HT-29 (cell line): ENCODE results near the gene KRTAP4-11. TPM values are rescaled to one million over a fixed set of nuclear protein-coding genes. Genes with fewer than 3 reads are reported as not detected.
"Not testable (repeated sequence)": the region's sequence is repeated elsewhere in the genome, so short reads cannot be mapped to it uniquely, and the experiment has no call there.

Experiments used
- DNase-seq: peaks from one replicate; pipeline ENCODE4 v3.0.0-alpha.2; 2015; ENCODE audit warnings: low spot score
- total RNA-seq: library from RNA; depleted of rRNA; stranded (reverse); fragments of >200 nt; shearing (Covaris generic); gene quantifications from 2 replicates; pipeline ENCODE4 v1.2.3, GENCODE V29; 2014; rRNA removed

The KRTAP4-11 gene
- total RNA-seq, 1 experiment from 2014 or later, result not detected

DNA sequence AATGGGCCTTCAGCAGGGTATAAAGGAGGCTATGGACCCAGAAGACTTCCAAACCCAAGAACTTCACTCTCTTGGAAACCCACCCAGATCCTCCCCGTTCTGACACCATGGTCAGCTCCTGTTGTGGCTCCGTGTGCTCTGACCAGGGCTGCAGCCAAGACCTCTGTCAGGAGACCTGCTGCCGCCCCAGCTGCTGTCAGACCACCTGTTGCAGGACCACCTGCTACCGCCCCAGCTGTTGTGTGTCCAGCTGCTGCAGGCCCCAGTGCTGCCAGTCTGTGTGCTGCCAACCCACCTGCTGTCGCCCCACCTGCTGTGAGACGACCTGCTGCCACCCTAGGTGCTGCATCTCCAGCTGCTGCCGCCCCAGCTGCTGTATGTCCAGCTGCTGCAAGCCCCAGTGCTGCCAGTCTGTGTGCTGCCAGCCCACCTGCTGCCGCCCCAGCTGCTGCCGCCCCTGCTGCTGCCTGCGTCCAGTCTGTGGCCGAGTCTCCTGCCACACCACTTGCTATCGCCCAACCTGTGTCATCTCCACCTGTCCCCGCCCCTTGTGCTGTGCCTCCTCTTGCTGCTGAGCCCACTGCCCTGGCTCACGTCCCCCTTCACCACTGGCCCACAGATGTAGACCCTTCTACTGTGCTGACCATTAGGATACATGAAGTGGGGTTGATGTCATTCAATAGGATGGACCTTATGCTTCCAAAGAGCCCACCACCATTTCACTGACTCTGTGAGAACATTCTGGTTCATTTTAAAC lies 33.9 kb downstream of the KRTAP4-11 start, which contains the start of gene KRTAP4-7:
Gene KRTAP4-7, plus strand, starts transcription at position 51 of the 757 bp plus-strand sequence. Its CDS starts 57 bp downstream, at position 108.
- not testable (repeated sequence) for DNase-seq

DNA sequence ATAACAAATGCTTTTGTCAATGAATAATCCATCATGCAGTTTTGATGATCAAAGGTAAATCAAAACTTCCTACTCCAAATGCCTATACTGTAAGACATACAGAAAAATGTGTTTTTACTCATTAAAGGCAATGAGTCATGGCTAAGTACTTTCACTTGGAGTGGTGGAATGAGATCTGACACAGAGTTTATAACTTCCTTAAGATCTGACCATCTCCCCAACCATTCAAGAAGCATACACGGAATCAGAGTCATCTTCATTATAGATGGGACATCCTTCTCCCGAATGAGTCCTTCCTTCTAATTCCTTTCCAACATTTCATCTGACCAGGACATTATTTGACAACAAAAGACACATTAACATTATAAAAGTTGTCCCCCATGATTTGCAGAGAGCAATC lies 34.7 kb downstream of the KRTAP4-11 start:
- DNase-seq, result peak; percentile 15

DNA sequence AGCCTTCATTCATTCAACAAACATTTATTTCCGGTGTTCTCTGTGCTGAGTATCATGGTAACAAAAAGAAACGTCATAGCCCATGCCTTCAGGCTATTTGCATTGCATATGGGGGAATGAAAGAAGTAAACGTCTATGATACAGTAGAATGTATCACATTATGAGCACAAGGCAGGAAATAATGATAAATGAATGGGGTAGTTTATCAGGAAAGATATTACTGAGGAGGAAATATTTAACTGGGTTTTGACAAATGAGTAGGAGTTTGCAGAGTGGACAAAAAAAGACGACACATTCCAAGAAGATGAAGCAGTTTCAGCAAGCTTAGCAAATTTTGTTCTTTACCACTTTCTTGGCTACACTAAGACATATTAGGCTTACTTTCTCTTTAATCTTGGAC lies 35.5 kb downstream of the KRTAP4-11 start:
- DNase-seq, result no peak

DNA sequence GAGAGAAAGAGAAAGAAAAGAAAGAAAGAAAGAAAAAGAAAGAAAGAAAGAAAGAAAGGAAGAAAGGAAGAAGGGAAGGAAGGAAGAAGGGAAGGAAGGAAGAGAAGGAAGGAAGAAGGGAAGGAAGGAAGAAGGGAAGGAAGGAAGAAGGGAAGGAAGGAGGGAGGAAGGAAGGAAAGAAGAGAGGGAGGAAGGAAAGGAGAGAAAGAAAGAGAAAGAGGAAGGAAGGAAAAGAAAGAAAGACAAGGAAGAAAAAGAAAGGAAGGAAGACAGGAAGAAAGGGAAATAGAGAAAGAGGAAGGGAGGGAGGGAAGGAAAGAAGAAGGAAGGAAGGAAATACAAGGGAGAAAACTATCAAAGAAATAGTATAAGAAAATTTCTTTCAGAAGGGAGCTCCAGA lies 41.4 kb downstream of the KRTAP4-11 start:
- DNase-seq, result no peak

DNA sequence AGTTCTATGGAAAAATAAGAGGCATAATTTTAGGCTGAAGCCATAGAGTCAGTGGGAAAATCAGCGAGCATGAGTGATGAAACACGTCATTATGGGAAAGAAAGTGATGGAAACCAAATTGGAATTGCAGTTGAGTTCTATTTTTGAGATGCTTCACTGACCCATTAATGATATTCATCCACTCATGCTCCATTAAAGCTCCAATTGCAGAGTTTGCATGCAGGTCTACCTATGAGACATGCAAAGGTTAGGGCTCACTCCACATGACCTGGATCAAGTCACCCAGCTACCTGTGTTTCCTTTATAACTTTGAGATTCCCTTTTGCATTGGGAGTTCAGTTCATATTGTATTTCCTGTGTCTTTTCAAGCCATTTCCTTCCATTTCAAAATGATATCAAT lies 44.5 kb downstream of the KRTAP4-11 start:
- DNase-seq, result no peak

DNA sequence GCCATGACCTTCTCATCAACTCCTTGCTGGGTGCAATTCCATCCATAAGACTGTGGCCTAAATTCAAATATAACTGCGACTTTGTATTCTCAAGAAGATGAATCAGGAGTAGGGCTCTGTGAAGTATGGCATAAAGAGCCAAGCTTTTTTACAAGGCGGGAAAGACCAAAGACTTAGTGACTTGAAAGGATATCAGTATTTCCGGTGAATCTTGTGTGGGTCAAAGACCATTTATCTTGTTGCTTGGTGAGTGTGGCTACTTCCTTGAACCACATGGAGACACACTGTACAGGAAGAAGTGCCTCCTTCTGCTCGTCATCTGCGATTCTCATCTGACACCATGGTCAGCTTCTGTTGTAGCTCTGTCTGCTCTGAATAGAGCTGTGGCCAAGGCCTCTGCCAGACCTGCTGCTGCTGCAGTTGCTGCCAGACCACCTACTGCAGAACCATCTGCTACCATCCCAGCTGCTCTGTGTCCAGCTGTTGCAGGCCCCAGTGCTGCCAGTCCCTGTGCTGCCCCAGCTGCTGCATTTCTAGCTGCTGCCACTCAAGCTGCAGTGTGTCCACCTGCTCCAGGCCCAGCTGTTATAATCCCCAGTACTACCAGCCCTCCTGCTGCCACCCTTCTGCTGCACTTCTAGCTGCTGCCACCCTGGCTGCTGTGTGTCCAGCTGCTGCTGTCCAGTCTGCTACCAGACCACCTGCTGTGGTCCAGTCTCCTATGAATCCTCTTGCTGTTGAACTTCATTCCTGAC lies 46.4 kb downstream of the KRTAP4-11 start:
- DNase-seq, result peak; percentile 16

DNA sequence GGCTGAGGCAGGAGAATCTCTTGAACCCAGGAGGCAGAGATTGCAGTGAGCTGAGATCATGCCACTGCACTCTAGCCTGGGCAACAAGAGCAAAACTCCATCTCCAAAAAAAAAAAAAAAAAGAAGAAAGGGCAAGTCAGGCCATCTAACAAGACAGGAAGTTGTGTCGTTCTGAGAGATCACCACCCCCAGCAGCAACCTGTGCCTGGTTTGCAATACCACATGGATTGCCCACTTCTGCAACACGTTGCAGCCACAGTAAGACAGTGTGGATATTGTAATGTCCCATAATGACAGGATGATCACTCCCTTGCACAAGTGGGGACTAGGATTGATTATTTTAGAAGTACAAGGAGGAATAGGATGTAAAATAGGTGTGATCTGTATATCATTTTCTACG lies 49.1 kb downstream of the KRTAP4-11 start:
- DNase-seq, result no peak

DNA sequence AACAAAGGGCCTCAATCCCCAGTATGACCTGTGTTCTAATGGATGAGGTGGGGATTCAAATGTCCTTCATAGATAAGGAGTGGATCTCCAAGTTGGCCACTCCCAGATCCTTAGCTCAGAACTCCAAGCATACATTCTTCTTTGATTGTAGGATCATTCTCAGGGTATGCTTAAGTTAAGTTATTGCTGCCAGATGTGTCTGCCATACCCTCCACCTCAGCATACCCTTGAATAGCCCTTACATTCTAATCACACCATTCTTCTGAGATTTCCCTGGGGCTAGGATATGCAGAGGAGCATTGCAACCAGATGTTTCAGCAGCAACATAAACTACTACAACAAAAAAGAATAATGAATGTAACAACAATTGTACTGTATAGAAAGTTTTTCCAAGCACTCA lies 50.9 kb downstream of the KRTAP4-11 start:
- no peak for DNase-seq

Other genes starting within 250 kb of the KRTAP4-11 start
- 189 and 203 TPM in 2 replicates for gene KRT20, start 233.1 kb downstream of the KRTAP4-11 start, total RNA-seq
- 3.3 and 4.1 TPM in 2 replicates for gene KRT23, start 180.7 kb downstream of the KRTAP4-11 start, total RNA-seq
- gene KRT39, start 151.4 kb downstream of the KRTAP4-11 start, total RNA-seq, result not detected in 2 replicates
- gene KRT40, start 134.0 kb downstream of the KRTAP4-11 start, total RNA-seq, result 2.4 and 2.7 TPM in 2 replicates
- not detected in 2 replicates for gene KRTAP3-3, start 124.2 kb downstream of the KRTAP4-11 start, total RNA-seq
- not detected in 2 replicates for gene KRTAP3-2, start 118.5 kb downstream of the KRTAP4-11 start, total RNA-seq
- not detected in 2 replicates for gene KRTAP3-1, start 109.2 kb downstream of the KRTAP4-11 start, total RNA-seq
- not detected in 2 replicates for gene KRTAP1-5, start 91.2 kb downstream of the KRTAP4-11 start, total RNA-seq
- gene KRTAP1-4, start 88.2 kb downstream of the KRTAP4-11 start, total RNA-seq, result not detected in 2 replicates
- gene KRTAP1-3, start 83.5 kb downstream of the KRTAP4-11 start, total RNA-seq, result not detected in 2 replicates
- 0.42 and 0.64 TPM in 2 replicates for gene KRTAP1-1, start 76.9 kb downstream of the KRTAP4-11 start, total RNA-seq
- not detected in 2 replicates for gene KRTAP2-1, start 71.1 kb downstream of the KRTAP4-11 start, total RNA-seq
- gene KRTAP2-2, start 63.1 kb downstream of the KRTAP4-11 start, total RNA-seq, result not detected in 2 replicates
- gene KRTAP2-3, start 58.3 kb downstream of the KRTAP4-11 start, total RNA-seq, result not detected in 2 replicates
- not detected in 2 replicates for gene KRTAP2-4, start 52.5 kb downstream of the KRTAP4-11 start, total RNA-seq
- gene KRTAP4-7, start 34.2 kb downstream of the KRTAP4-11 start, total RNA-seq, result not detected in 2 replicates
- gene KRTAP4-8, start 20.2 kb downstream of the KRTAP4-11 start, total RNA-seq, result not detected in 2 replicates
- gene KRTAP4-16, start 16.2 kb downstream of the KRTAP4-11 start, total RNA-seq, result not detected in 2 replicates
- gene KRTAP4-9, start 13.0 kb downstream of the KRTAP4-11 start, total RNA-seq, result not detected in 2 replicates
- gene KRTAP4-12, start 5.8 kb upstream of the KRTAP4-11 start, total RNA-seq, result not detected in 2 replicates
- not detected in 2 replicates for gene KRTAP4-6, start 22.2 kb upstream of the KRTAP4-11 start, total RNA-seq
- not detected in 2 replicates for gene KRTAP4-5, start 31.5 kb upstream of the KRTAP4-11 start, total RNA-seq
- not detected in 2 replicates for gene KRTAP4-4, start 42.4 kb upstream of the KRTAP4-11 start, total RNA-seq
- not detected in 2 replicates for gene KRTAP4-3, start 49.8 kb upstream of the KRTAP4-11 start, total RNA-seq
- not detected in 2 replicates for gene KRTAP4-2, start 59.8 kb upstream of the KRTAP4-11 start, total RNA-seq
- gene KRTAP4-1, start 66.5 kb upstream of the KRTAP4-11 start, total RNA-seq, result not detected in 2 replicates
- not detected in 2 replicates for gene KRTAP9-1, start 71.5 kb upstream of the KRTAP4-11 start, total RNA-seq
- not detected in 2 replicates for gene KRTAP9-2, start 108.3 kb upstream of the KRTAP4-11 start, total RNA-seq
- not detected in 2 replicates for gene KRTAP9-3, start 114.1 kb upstream of the KRTAP4-11 start, total RNA-seq
- not detected in 2 replicates for gene KRTAP9-8, start 119.6 kb upstream of the KRTAP4-11 start, total RNA-seq
- not detected in 2 replicates for gene KRTAP9-4, start 131.3 kb upstream of the KRTAP4-11 start, total RNA-seq
- not detected in 2 replicates for gene KRTAP9-9, start 137.0 kb upstream of the KRTAP4-11 start, total RNA-seq
- not detected in 2 replicates for gene KRTAP9-6, start 147.0 kb upstream of the KRTAP4-11 start, total RNA-seq
- gene KRTAP9-7, start 157.3 kb upstream of the KRTAP4-11 start, total RNA-seq, result not detected in 2 replicates
- gene KRTAP29-1, start 184.5 kb upstream of the KRTAP4-11 start, total RNA-seq, result not detected in 2 replicates
- gene KRTAP16-1, start 190.9 kb upstream of the KRTAP4-11 start, total RNA-seq, result not detected in 2 replicates
- gene KRTAP17-1, start 197.3 kb upstream of the KRTAP4-11 start, total RNA-seq, result not detected in 2 replicates
- not detected in 2 replicates for gene KRT33A, start 232.5 kb upstream of the KRTAP4-11 start, total RNA-seq